Gastrocnemius medialis (tissue), 4 donors: ENCODE measurements around the gene IRS2. TPM values are rescaled to one million over a fixed set of nuclear protein-coding genes. Genes with fewer than 3 reads are reported as not detected.
A peak's percentile ranks its signal among the peaks of the same experiment; 100 is the strongest.

Experiments used
- ATAC-seq, 2 donors: fragments of 150-250 bp; one replicate each; pipeline ENCODE4 v1.9.1; 2016
- DNase-seq, 2 donors: peaks; one replicate each; pipeline ENCODE4 v3.0.0-alpha.2; 2019
- H3K27ac ChIP-seq, 4 donors: fragments of 200-600 bp; sonication (generic); 1 replicate in 1 of 4; 2 replicates in 3 of 4; pipeline ENCODE4 v1.5.1; 2016 to 2018; ENCODE audit warnings: mild to moderate bottlenecking in 2 of 4, moderate library complexity in 1 of 4
- H3K27me3 ChIP-seq, 3 donors: fragments of 200-600 bp; sonication (generic) in 2 of 3; 1 replicate in 1 of 3; 2 replicates in 2 of 3; pipeline versions ENCODE4 v1.5.1 to v1.6.0; 2016 to 2019; ENCODE audit warnings: mild to moderate bottlenecking in 1 of 3, moderate library complexity in 1 of 3
- H3K36me3 ChIP-seq, 2 donors: fragments of 200-600 bp; sonication (generic) in 1 of 2; one replicate each; pipeline ENCODE4 v1.5.1; 2017 to 2018
- H3K4me1 ChIP-seq, 2 donors: fragments of 200-600 bp; sonication (generic) in 1 of 2; one replicate each; pipeline ENCODE4 v1.5.1; 2016 to 2017; ENCODE audit warnings: mild to moderate bottlenecking in 2 of 2
- H3K4me3 ChIP-seq, 4 donors: fragments of 200-600 bp; sonication (generic) in 3 of 4; 1 replicate in 1 of 4; 2 replicates in 3 of 4; pipeline ENCODE4 v1.5.1; 2016 to 2019; ENCODE audit warnings: mild to moderate bottlenecking in 2 of 4
- H3K9me3 ChIP-seq, 3 donors: fragments of 200-600 bp; sonication (generic) in 2 of 3; 1 replicate in 1 of 3; 2 replicates in 2 of 3; pipeline ENCODE4 v1.5.1; 2016 to 2019
- CTCF ChIP-seq, 5 experiments: fragments of 450-650 bp in 3 of 5; fragments of 200-600 bp in 2 of 5; sonication (generic) in 2 of 5; IDR thresholded peaks in 4 of 5; conservative IDR thresholded peaks in 1 of 5; 1 replicate in 4 of 5; 2 replicates in 1 of 5; pipeline ENCODE4 v1.5.1; 2016 to 2019; ENCODE audit warnings: antibody characterized with exemption in 5 of 5, mild to moderate bottlenecking in 3 of 5, moderate library complexity in 3 of 5
- POLR2A ChIP-seq, 2 donors: fragments of 450-650 bp; IDR thresholded peaks; one replicate each; pipeline ENCODE4 v1.6.1; 2017; ENCODE audit warnings: antibody characterized with exemption in 2 of 2, mild to moderate bottlenecking in 2 of 2, moderate library complexity in 2 of 2
- in situ Hi-C, 4 donors: fragments of 200-750 bp; cut with MboI; loops; one replicate each; pipeline versions ENCODE4 v1.15.0 to v1.8.0; 2017; ENCODE audit warnings: low sequenced_read_pairs in 4 of 4
- intact Hi-C: fragments of 100-400 bp; cut with DNase I; formaldehyde crosslinking; loops from one replicate; pipeline ENCODE4 v1.15.1; 2023; ENCODE audit warnings: low total_unique reads
- total RNA-seq, 4 donors: library from RNA; depleted of rRNA; stranded (reverse); fragments of >200 nt; gene quantifications; one replicate each; pipeline versions ENCODE4 v1.1.0 to v1.2.3, GENCODE V29; 2016

IRS2 gene
- total RNA-seq, 4 donors from 2014 or later = 23.8 to 65.6 (median 28.7) TPM

GRCh38 chr13:109707044-109707741, 79.2 kb downstream of the IRS2 start:
- intact Hi-C loops = no loop called here
- Histone ChIP-seq H3K27ac (no peak overlapping the region), H3K4me1 (peaks cover 0 to 6% of the 10 kb centered on the region in 2 donors), H3K9me3 (no peaks in the 10 kb centered on the region), H3K4me3 (no peak overlapping the region), H3K36me3 (no peaks in the 10 kb centered on the region), H3K27me3 (peaks cover 0 to 2% (median 0%) of the 10 kb centered on the region in 3 donors)
- TF ChIP-seq POLR2A (IDR thresholded peaks at IDR 0.05) = no peak
- DNase-seq (no peak), ATAC-seq (no peak)
- in situ Hi-C loops = no loop called here

GRCh38 chr13:109706015-109706715, 80.2 kb downstream of the IRS2 start:
- no peak overlapping the region for H3K27ac ChIP-seq
- H3K9me3 ChIP-seq = no peaks in the 10 kb centered on the region
- H3K36me3 ChIP-seq = no peaks in the 10 kb centered on the region
- ATAC-seq = no peak
- intact Hi-C loops (no loop called here), in situ Hi-C loops (no loop called here)
- H3K4me1 ChIP-seq = peaks cover 0 to 6% of the 10 kb centered on the region in 2 donors
- no peak for DNase-seq
- peaks cover 0 to 2% (median 0%) of the 10 kb centered on the region in 3 donors for H3K27me3 ChIP-seq
- H3K4me3 ChIP-seq = no peak overlapping the region
- TF ChIP-seq CTCF (IDR thresholded peaks at IDR 0.05 in 4 of 5, conservative IDR thresholded peaks at IDR 0.05 in 1 of 5) (no peak), POLR2A (IDR thresholded peaks at IDR 0.05) (no peak)

- no peaks in the 10 kb centered on the region for H3K36me3 ChIP-seq
- peak overlapping the region in 1 of 4 donors; percentile 17 for H3K4me3 ChIP-seq
- no peak for TF ChIP-seq POLR2A (IDR thresholded peaks at IDR 0.05)
- no peak for TF ChIP-seq CTCF (IDR thresholded peaks at IDR 0.05 in 4 of 5, conservative IDR thresholded peaks at IDR 0.05 in 1 of 5)
- H3K27ac ChIP-seq = peak overlapping the region in 1 of 4 donors; percentile 7
- in situ Hi-C loops = no loop called here
- ATAC-seq (peak; percentile 68 to 85), DNase-seq (peak; percentile 45 to 58)
- peaks cover 0 to 2% (median 0%) of the 10 kb centered on the region in 3 donors for H3K27me3 ChIP-seq
- H3K4me1 ChIP-seq = peaks cover 0 to 6% of the 10 kb centered on the region in 2 donors
- intact Hi-C loops = no loop called here
- H3K9me3 ChIP-seq = no peaks in the 10 kb centered on the region
Observed at GRCh38 chr13:109704771-109705635, 81.4 kb downstream of the IRS2 start.

- in situ Hi-C loops = no loop called here
- Histone ChIP-seq H3K27ac (no peak overlapping the region), H3K4me1 (peaks cover 0 to 6% of the 10 kb centered on the region in 2 donors), H3K27me3 (peaks cover 0 to 2% (median 0%) of the 10 kb centered on the region in 3 donors), H3K9me3 (no peaks in the 10 kb centered on the region), H3K36me3 (no peaks in the 10 kb centered on the region), H3K4me3 (no peak overlapping the region)
- TF ChIP-seq CTCF (IDR thresholded peaks at IDR 0.05 in 4 of 5, conservative IDR thresholded peaks at IDR 0.05 in 1 of 5) = no peak
- no peak for TF ChIP-seq POLR2A (IDR thresholded peaks at IDR 0.05)
- no peak for DNase-seq
- no peak for ATAC-seq
- intact Hi-C loops = no loop called here
Observed at GRCh38 chr13:109703250-109703649, 83.1 kb downstream of the IRS2 start.
